H1 (cell line): ENCODE data around the gene TSNAXIP1. TPM values are rescaled to one million over a fixed set of nuclear protein-coding genes. Genes with fewer than 3 reads are reported as not detected.

ENCODE experiments used
- CTCF ChIA-PET: fragments of 300-600 bp; sonication (Branson Sonifier 250); formaldehyde crosslinking; loops from one replicate; lab custom pipeline; 2021; ENCODE audit not compliant: partially characterized antibody; lab: Charles Lee
- POLR2A ChIA-PET: fragments of 300-600 bp; sonication (Branson Sonifier 250); formaldehyde crosslinking; loops from one replicate; lab custom pipeline; 2021; ENCODE audit warnings: inconsistent platforms; ENCODE audit not compliant: partially characterized antibody; lab: Charles Lee
- DNase-seq, 2 experiments: peaks; one replicate each; pipeline versions ENCODE4 v3.0.0 to v3.0.0-alpha.2; 2010 to 2022; ENCODE audit warnings: low spot score in 2 of 2, low read depth in 1 of 2, mixed read lengths in 1 of 2
- FAIRE-seq: peaks from 2 replicates; lab custom pipeline; 2011; peaks lifted over from hg19 to GRCh38; lab: Jason Lieb, UNC
- H2AFZ ChIP-seq: 2 replicates; pipeline ENCODE4 v1.8.1; 2012; ENCODE audit warnings: low read length, inconsistent platforms
- H2AK5ac ChIP-seq: 2 replicates; pipeline ENCODE4 v1.6.1; 2013; ENCODE audit warnings: low read depth, low read length
- H2BK120ac ChIP-seq: replicated peaks from 2 replicates; pipeline ENCODE3; 2013; ENCODE audit warnings: low read depth, low read length, inconsistent platforms
- H2BK12ac ChIP-seq: 2 replicates; pipeline ENCODE4 v1.6.1; 2013; ENCODE audit warnings: low read depth, low read length
- H2BK15ac ChIP-seq: 2 replicates; pipeline ENCODE4 v1.6.1; 2013; ENCODE audit warnings: low read length
- H2BK20ac ChIP-seq: 2 replicates; pipeline ENCODE4 v1.6.1; 2013; ENCODE audit warnings: low read length
- H2BK5ac ChIP-seq: 2 replicates; pipeline ENCODE4 v1.6.1; 2013; ENCODE audit warnings: low read depth, low read length
- H3K14ac ChIP-seq: 2 replicates; pipeline ENCODE4 v1.6.1; 2013; ENCODE audit warnings: inconsistent platforms; ENCODE audit not compliant: insufficient read length
- H3K18ac ChIP-seq: 2 replicates; pipeline ENCODE4 v1.6.1; 2013; ENCODE audit warnings: low read length; ENCODE audit errors: extremely low read depth
- H3K23ac ChIP-seq: 2 replicates; pipeline ENCODE4 v1.6.1; 2013; ENCODE audit warnings: inconsistent platforms; ENCODE audit not compliant: insufficient read length
- H3K23me2 ChIP-seq: 2 replicates; pipeline ENCODE4 v1.6.1; 2013; ENCODE audit warnings: low read depth, low read length
- H3K27ac ChIP-seq: 2 replicates; pipeline ENCODE4 v1.6.1; 2011; ENCODE audit warnings: low read depth, low read length, inconsistent platforms
- H3K27me3 ChIP-seq, 4 experiments: replicated peaks in 1 of 4; 1 replicate in 1 of 4; 2 replicates in 3 of 4; pipeline versions ENCODE4 v1.6.1 to v1.8.1; 2011 to 2013; ENCODE audit warnings: low read length in 3 of 4, mild to moderate bottlenecking in 3 of 4, inconsistent platforms in 2 of 4, mixed read lengths in 2 of 4, moderate library complexity in 1 of 4; ENCODE audit not compliant: control insufficient read depth in 3 of 4, insufficient read depth in 3 of 4; ENCODE audit errors: extremely low read depth in 1 of 4
- H3K36me3 ChIP-seq, 4 experiments: 2 replicates each; pipeline versions ENCODE4 v1.6.1 to v1.8.1; 2011 to 2013; ENCODE audit warnings: mild to moderate bottlenecking in 4 of 4, low read length in 3 of 4, moderate library complexity in 2 of 4, control low read depth in 1 of 4, inconsistent platforms in 1 of 4; ENCODE audit not compliant: insufficient read depth in 4 of 4, control insufficient read depth in 2 of 4
- H3K4ac ChIP-seq: replicated peaks from 2 replicates; pipeline ENCODE3; 2013; ENCODE audit warnings: low read length, low read depth, mixed read lengths, inconsistent platforms; ENCODE audit not compliant: insufficient read length
- H3K4me1 ChIP-seq, 4 experiments: replicated peaks in 1 of 4; 1 replicate in 1 of 4; 2 replicates in 3 of 4; pipeline versions ENCODE4 v1.6.1 to v1.8.1; 2011 to 2013; ENCODE audit warnings: low read length in 3 of 4, inconsistent platforms in 2 of 4, mixed read lengths in 1 of 4; ENCODE audit not compliant: insufficient read depth in 4 of 4, control insufficient read depth in 3 of 4
- H3K4me2 ChIP-seq, 2 experiments: 2 replicates each; pipeline versions ENCODE4 v1.6.1 to v1.8.1; 2011 to 2013; ENCODE audit warnings: low read depth in 2 of 2, low read length in 2 of 2, control low read depth in 1 of 2, inconsistent platforms in 1 of 2, mild to moderate bottlenecking in 1 of 2; ENCODE audit not compliant: insufficient read depth in 1 of 2
- H3K4me3 ChIP-seq, 4 experiments: fragments of 200-600, 300-600 bp in 1 of 4; sonication (generic), shearing (Covaris generic), sonication (Bioruptor Twin) in 1 of 4; 2 replicates each; pipeline versions ENCODE4 v1.5.1 to v1.8.1; 2011 to 2016; ENCODE audit warnings: low read length in 4 of 4, low read depth in 3 of 4, control low read depth in 2 of 4, inconsistent platforms in 2 of 4, mild to moderate bottlenecking in 2 of 4, mixed read lengths in 1 of 4, moderate library complexity in 1 of 4; ENCODE audit not compliant: insufficient read depth in 2 of 4; ENCODE audit errors: extremely low read depth in 1 of 4
- H3K56ac ChIP-seq: replicated peaks from 2 replicates; pipeline ENCODE3; 2013; ENCODE audit warnings: low read depth, mild to moderate bottlenecking, mixed read lengths, low read length, inconsistent platforms; ENCODE audit not compliant: insufficient read length
- H3K79me1 ChIP-seq: 2 replicates; pipeline ENCODE4 v1.6.1; 2013; ENCODE audit warnings: low read depth, low read length, control low read depth
- H3K79me2 ChIP-seq, 2 experiments: 2 replicates each; pipeline versions ENCODE4 v1.6.1 to v1.8.1; 2012 to 2013; ENCODE audit warnings: low read length in 2 of 2, mild to moderate bottlenecking in 2 of 2, inconsistent platforms in 1 of 2; ENCODE audit not compliant: insufficient read depth in 2 of 2, control insufficient read depth in 1 of 2
- H3K9ac ChIP-seq, 4 experiments: replicated peaks in 1 of 4; 1 replicate in 1 of 4; 2 replicates in 3 of 4; pipeline versions ENCODE4 v1.6.1 to v1.8.1; 2011 to 2013; ENCODE audit warnings: low read depth in 3 of 4, low read length in 3 of 4, control low read depth in 2 of 4, mild to moderate bottlenecking in 2 of 4, moderate library complexity in 2 of 4, inconsistent platforms in 1 of 4; ENCODE audit errors: extremely low read depth in 1 of 4
- H3K9me3 ChIP-seq, 2 experiments: 2 replicates each; pipeline versions ENCODE4 v1.6.1 to v1.8.1; 2012 to 2013; ENCODE audit warnings: mild to moderate bottlenecking in 2 of 2, moderate library complexity in 2 of 2, control low read depth in 1 of 2, inconsistent platforms in 1 of 2, low read depth in 1 of 2, low read length in 1 of 2, mixed read lengths in 1 of 2; ENCODE audit not compliant: insufficient read depth in 2 of 2
- H4K20me1 ChIP-seq, 2 experiments: replicated peaks in 1 of 2; 2 replicates each; pipeline versions ENCODE3 to v1.8.1; 2011 to 2013; ENCODE audit warnings: inconsistent platforms in 2 of 2, low read length in 2 of 2, mild to moderate bottlenecking in 1 of 2; ENCODE audit not compliant: insufficient read depth in 2 of 2, control insufficient read depth in 1 of 2
- H4K5ac ChIP-seq: 2 replicates; pipeline ENCODE4 v1.6.1; 2013; ENCODE audit warnings: low read length, low read depth, mixed read lengths, inconsistent platforms; ENCODE audit not compliant: insufficient read length
- H4K8ac ChIP-seq: 2 replicates; pipeline ENCODE4 v1.8.0; 2013; ENCODE audit warnings: mild to moderate bottlenecking, moderate library complexity, low read length, inconsistent platforms; ENCODE audit not compliant: insufficient read depth; ENCODE audit errors: extremely low read depth
- H4K91ac ChIP-seq: replicated peaks from 2 replicates; pipeline ENCODE3; 2013; ENCODE audit warnings: low read length, mixed read lengths, inconsistent platforms; ENCODE audit not compliant: insufficient read length
- CBX8 ChIP-seq: fragments of 300-800, 300-1000 bp; sonication (generic); IDR thresholded peaks from 2 replicates; pipeline ENCODE4 v1.7.1; 2016; ENCODE audit warnings: low read depth, low read length, borderline replicate concordance
- PHF8 ChIP-seq: fragments of 200-600 bp; sonication (generic); conservative IDR thresholded peaks from 2 replicates; pipeline ENCODE4 v1.7.1; 2012; ENCODE audit warnings: low read depth, mild to moderate bottlenecking, inconsistent platforms, low read length, moderate library complexity
- TAF1 ChIP-seq: IDR thresholded peaks from 2 replicates; pipeline ENCODE4 v1.6.1; 2011; ENCODE audit warnings: mild to moderate bottlenecking, low read depth, low read length
- TAF7 ChIP-seq: optimal IDR thresholded peaks from 2 replicates; pipeline ENCODE3; 2011; ENCODE audit warnings: low read depth, mild to moderate bottlenecking, inconsistent platforms, low read length, moderate library complexity, borderline replicate concordance
- TCF12 ChIP-seq: IDR thresholded peaks from 2 replicates; pipeline ENCODE4 v1.6.1; 2011; ENCODE audit warnings: low read depth, mild to moderate bottlenecking, low read length
- WGBS, 2 experiments: shearing (Covaris generic) in 1 of 2; methylation state at CpG; one replicate each; pipeline versions ENCODE4 v1.1.6 to v1.1.7; 2013 to 2015; ENCODE audit warnings: low lambda C conversion rate in 2 of 2, mixed read lengths in 2 of 2, inconsistent platforms in 1 of 2, low coverage in 1 of 2, missing lambda C conversion rate in 1 of 2; ENCODE audit not compliant: insufficient replicate concordance in 2 of 2, insufficient coverage in 1 of 2, insufficient read length in 1 of 2; ENCODE audit errors: extremely low coverage in 1 of 2, missing lambda C conversion rate in 1 of 2; 5-methylcytosine and 5-hydroxymethylcytosine counted together
- polyA plus RNA-seq, 7 experiments: library from polyadenylated mRNA; depleted of rRNA in 3 of 7; stranded (reverse) in 5 of 7; unstranded in 2 of 7; fragments of >200 nt in 5 of 7; fragments of 200-250 nt in 2 of 7; gene quantifications; 1 replicate in 5 of 7; 2 replicates in 1 of 7; 4 replicates in 1 of 7; pipeline versions ENCODE4 v1.2.1 to v1.2.3, GENCODE V29; 2011 to 2013; ENCODE audit warnings: missing spikeins in 2 of 7, mixed read lengths in 2 of 7
- total RNA-seq: library from RNA; stranded (reverse); fragmentation: NEBNext Ultra II Directional; extraction: Animal tissue kit (Norgen Biotek cat#: 25700); gene quantifications from 2 replicates; pipeline ENCODE4 v1.2.1, GENCODE V29; 2021
- TF ChIP-seq, protein P1 (sequence below): IDR thresholded peaks from 2 replicates; pipeline ENCODE4 v1.6.1; 2012; ENCODE audit warnings: inconsistent platforms
- TF ChIP-seq, protein P2 (sequence below), 3 experiments: IDR thresholded peaks; 1 replicate in 2 of 3; 2 replicates in 1 of 3; pipeline versions ENCODE4 v1.5.1 to v1.6.1; 2011; ENCODE audit warnings: low read length in 3 of 3, mild to moderate bottlenecking in 3 of 3, inconsistent platforms in 2 of 3, low read depth in 1 of 3, moderate library complexity in 1 of 3; ENCODE audit not compliant: insufficient read depth in 1 of 3; ENCODE audit errors: control extremely low read depth in 1 of 3

TSNAXIP1 gene
- total and polyA plus RNA-seq, 2 of the 8 experiments (the other 6 are each of a cell fraction or from before 2014, with no cell fraction given), result 0.37 to 0.94 TPM

GRCh38 chr16:67833415-67834241, 26.9 kb downstream of the TSNAXIP1 start:
- Histone ChIP-seq H3K14ac (no peak overlapping the region), H2BK120ac (no peak overlapping the region), H4K20me1 (peaks cover 1 to 4% of the 10 kb centered on the region in 2 experiments), H4K8ac (peak overlapping the region; percentile 72; the same call in 1 of the 2 replicates), H3K23ac (no peak overlapping the region), H3K36me3 (peaks cover 4 to 12% (median 9%) of the 10 kb centered on the region in 4 experiments), H3K27me3 (no peaks in the 10 kb centered on the region), H4K91ac (no peak overlapping the region), H3K27ac (no peak overlapping the region), H3K56ac (no peak overlapping the region), H3K23me2 (peaks cover 5% of the 10 kb centered on the region), H2BK20ac (no peak overlapping the region), H2AK5ac (no peak overlapping the region), H3K79me2 (peaks cover 0 to 5% of the 10 kb centered on the region in 2 experiments; a peak in 1 of 4 replicates), H3K9ac (peak overlapping the region; percentile 51 to 88 (median 56)), H4K5ac (no peak overlapping the region), H3K79me1 (no peaks in the 10 kb centered on the region; the same call in 1 of the 2 replicates), H3K4ac (no peak overlapping the region), H3K4me1 (no peaks in the 10 kb centered on the region; a peak in 1 of 7 replicates), H2BK12ac (no peak overlapping the region), H3K18ac (no peak overlapping the region), H2BK15ac (no peak overlapping the region), H3K4me3 (peak overlapping the region; percentile 62 to 78 (median 74)), H2AFZ (peak overlapping the region; percentile 98), H3K9me3 (no peaks in the 10 kb centered on the region), H3K4me2 (peak overlapping the region; percentile 74 to 82), H2BK5ac (no peak overlapping the region)
- POLR2A ChIA-PET, result interaction anchor here (1.0 to 2.7 kb wide), 13 partner anchors 9 to 173 kb away, joined by 3 to 15 read pairs (median 5); partner anchors contain the start of genes ACD, EDC4, NUTF2 and TSNAXIP1
- FAIRE-seq, result peak; percentile 65
- 3% methylated on average over 49 of the region's 49 CpGs; no CpG with 5 or more reads in 1 of the 2 experiments for WGBS, 2 experiments
- CTCF ChIA-PET, result interaction anchor here (0.6 to 11.6 kb wide), 14 partner anchors 7 to 359 kb away, joined by 3 to 100 read pairs (median 4); partner anchors contain the start of gene LCAT
- peak in 1 of 2 experiments; percentile 97 for DNase-seq
- TF ChIP-seq TAF7, result peak; percentile 84
- TF ChIP-seq TCF12, result 0 out of 2 replicates have a peak, but pooled peaks have one; percentile 13
- TF ChIP-seq, protein P1, sequence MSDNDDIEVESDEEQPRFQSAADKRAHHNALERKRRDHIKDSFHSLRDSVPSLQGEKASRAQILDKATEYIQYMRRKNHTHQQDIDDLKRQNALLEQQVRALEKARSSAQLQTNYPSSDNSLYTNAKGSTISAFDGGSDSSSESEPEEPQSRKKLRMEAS, result peak; percentile 81
- TF ChIP-seq, protein P2, sequence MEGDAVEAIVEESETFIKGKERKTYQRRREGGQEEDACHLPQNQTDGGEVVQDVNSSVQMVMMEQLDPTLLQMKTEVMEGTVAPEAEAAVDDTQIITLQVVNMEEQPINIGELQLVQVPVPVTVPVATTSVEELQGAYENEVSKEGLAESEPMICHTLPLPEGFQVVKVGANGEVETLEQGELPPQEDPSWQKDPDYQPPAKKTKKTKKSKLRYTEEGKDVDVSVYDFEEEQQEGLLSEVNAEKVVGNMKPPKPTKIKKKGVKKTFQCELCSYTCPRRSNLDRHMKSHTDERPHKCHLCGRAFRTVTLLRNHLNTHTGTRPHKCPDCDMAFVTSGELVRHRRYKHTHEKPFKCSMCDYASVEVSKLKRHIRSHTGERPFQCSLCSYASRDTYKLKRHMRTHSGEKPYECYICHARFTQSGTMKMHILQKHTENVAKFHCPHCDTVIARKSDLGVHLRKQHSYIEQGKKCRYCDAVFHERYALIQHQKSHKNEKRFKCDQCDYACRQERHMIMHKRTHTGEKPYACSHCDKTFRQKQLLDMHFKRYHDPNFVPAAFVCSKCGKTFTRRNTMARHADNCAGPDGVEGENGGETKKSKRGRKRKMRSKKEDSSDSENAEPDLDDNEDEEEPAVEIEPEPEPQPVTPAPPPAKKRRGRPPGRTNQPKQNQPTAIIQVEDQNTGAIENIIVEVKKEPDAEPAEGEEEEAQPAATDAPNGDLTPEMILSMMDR (IDR thresholded peaks at IDR 0.05; ENCODE audit: control extremely low read depth in 1 of 3, insufficient read depth in 1 of 3, low read depth in 1 of 3, low read length in 3 of 3), result peak in 1 of 3 experiments; percentile 7; a peak in 1 of 4 replicates
- peak; percentile 71 for TF ChIP-seq PHF8
- peak; percentile 90 for TF ChIP-seq TAF1
- TF ChIP-seq CBX8, result no peak
